ENCODE measurements around the gene SC5D. TPM values are rescaled to one million over a fixed set of nuclear protein-coding genes. Genes with fewer than 3 reads are reported as not detected.

The SC5D gene
- total and polyA plus RNA-seq, 11 donors: 16.9 to 28.9 (median 19.0) TPM

GRCh38 chr11:121257976-121258375 lies 34.6 kb upstream of the SC5D start:
- Histone ChIP-seq H3K36me3 (no peaks in the 10 kb centered on the region), H3K9me3 (peaks cover 0 to 12% (median 0%) of the 10 kb centered on the region in 12 donors), H3K27ac (no peak overlapping the region), H3K27me3 (peaks cover 0 to 5% (median 0%) of the 10 kb centered on the region in 9 donors), H3K4me1 (no peaks in the 10 kb centered on the region), H3K4me3 (no peak overlapping the region)
- TF ChIP-seq POLR2A (IDR thresholded peaks at IDR 0.05) (no peak), CTCF (IDR thresholded peaks at IDR 0.05) (no peak)
- DNase-seq: no peak
- WGBS, 4 donors: 66 to 87% (median 75%) methylated on average over 1 of the region's 1 CpG
- ATAC-seq: no peak
- intact Hi-C loops (cut with DNase I): loop anchor here in 1 of 10 donors (10.0 kb wide), 1 partner anchor 337 kb away; no protein-coding TSS in a partner anchor

GRCh38 chr11:121265586-121265985 lies 27.0 kb upstream of the SC5D start:
- intact Hi-C loops (cut with DNase I): no loop called here
- no peak for DNase-seq
- TF ChIP-seq POLR2A (IDR thresholded peaks at IDR 0.05) (no peak), CTCF (IDR thresholded peaks at IDR 0.05) (no peak)
- 61 to 95% (median 77%) methylated on average over 6 of the region's 6 CpGs for WGBS, 4 donors
- H3K27ac ChIP-seq: no peak overlapping the region
- ATAC-seq: no peak
- H3K4me3 ChIP-seq: no peak overlapping the region
- peaks cover 0 to 14% (median 0%) of the 10 kb centered on the region in 12 donors for H3K9me3 ChIP-seq
- H3K27me3 ChIP-seq: peaks cover 0 to 71% (median 3%) of the 10 kb centered on the region in 9 donors
- H3K4me1 ChIP-seq: no peaks in the 10 kb centered on the region
- H3K36me3 ChIP-seq: no peaks in the 10 kb centered on the region

GRCh38 chr11:121268581-121268980 lies 24.0 kb upstream of the SC5D start:
- Histone ChIP-seq H3K36me3 (no peaks in the 10 kb centered on the region), H3K4me1 (no peaks in the 10 kb centered on the region), H3K27me3 (peaks cover 0 to 71% (median 3%) of the 10 kb centered on the region in 9 donors), H3K4me3 (no peak overlapping the region), H3K27ac (no peak overlapping the region), H3K9me3 (no peaks in the 10 kb centered on the region)
- DNase-seq: no peak
- no peak for ATAC-seq
- WGBS, 4 donors: 22 to 41% (median 25%) methylated on average over 2 of the region's 2 CpGs
- intact Hi-C loops (cut with DNase I): no loop called here
- no peak for TF ChIP-seq POLR2A (IDR thresholded peaks at IDR 0.05)
- TF ChIP-seq CTCF (IDR thresholded peaks at IDR 0.05): no peak

- TF ChIP-seq POLR2A (IDR thresholded peaks at IDR 0.05) (no peak), CTCF (IDR thresholded peaks at IDR 0.05) (no peak)
- WGBS, 4 donors: 30 to 38% (median 33%) methylated on average over 7 of the region's 7 CpGs
- intact Hi-C loops (cut with DNase I): no loop called here
Observed at GRCh38 chr11:121270001-121270678, 22.4 kb upstream of the SC5D start.

More at GRCh38 chr11:121270001-121270678, 22.4 kb upstream of the SC5D start:
- no peak for DNase-seq
- Histone ChIP-seq H3K4me1 (no peaks in the 10 kb centered on the region), H3K9me3 (no peaks in the 10 kb centered on the region), H3K27me3 (peaks cover 0 to 61% (median 3%) of the 10 kb centered on the region in 9 donors), H3K4me3 (no peak overlapping the region), H3K36me3 (no peaks in the 10 kb centered on the region), H3K27ac (no peak overlapping the region)
- no peak for ATAC-seq

Measured in heart left ventricle (tissue), 16 donors.